Keratinocyte (primary cell): ENCODE results near the gene LRRC17. TPM values are rescaled to one million over a fixed set of nuclear protein-coding genes. Genes with fewer than 3 reads are reported as not detected.

Experiments
- DNase-seq: peaks from one replicate; pipeline ENCODE4 v3.0.0-alpha.2; 2011; ENCODE audit warnings: low read depth, missing footprints, low spot score
- FAIRE-seq: peaks from 2 replicates; lab custom pipeline; 2011; peaks lifted over from hg19 to GRCh38; lab: Jason Lieb, UNC
- H2AFZ ChIP-seq: 2 replicates; pipeline ENCODE4 v1.6.0; 2012; ENCODE audit warnings: low read length, control low read depth, inconsistent platforms; ENCODE audit not compliant: control insufficient read depth
- H3K27ac ChIP-seq: 2 replicates; pipeline ENCODE4 v1.5.1; 2011; ENCODE audit warnings: low read length; ENCODE audit not compliant: control insufficient read depth, insufficient read depth
- H3K27me3 ChIP-seq: 3 replicates; pipeline ENCODE4 v1.6.0; 2011; ENCODE audit warnings: low read length; ENCODE audit not compliant: control insufficient read depth, insufficient read depth; ENCODE audit errors: extremely low read depth
- H3K36me3 ChIP-seq, 2 experiments: 2 replicates in 1 of 2; 3 replicates in 1 of 2; pipeline ENCODE4 v1.5.1; 2011; ENCODE audit warnings: low read length in 2 of 2, mild to moderate bottlenecking in 1 of 2; ENCODE audit not compliant: control insufficient read depth in 2 of 2, insufficient read depth in 2 of 2; ENCODE audit errors: extremely low read depth in 1 of 2
- H3K4me1 ChIP-seq: 3 replicates; pipeline ENCODE4 v1.5.1; 2011; ENCODE audit warnings: low read length; ENCODE audit not compliant: control insufficient read depth, insufficient read depth; ENCODE audit errors: extremely low read depth
- H3K4me2 ChIP-seq: 3 replicates; pipeline ENCODE4 v1.6.0; 2011; ENCODE audit warnings: low read depth, low read length; ENCODE audit not compliant: control insufficient read depth, insufficient read depth; ENCODE audit errors: extremely low read depth
- H3K4me3 ChIP-seq, 3 experiments: fragments of 200-600 bp in 1 of 3; sonication (generic) in 1 of 3; 2 replicates in 2 of 3; 3 replicates in 1 of 3; pipeline ENCODE4 v1.5.1; 2011 to 2016; ENCODE audit warnings: low read length in 3 of 3, mild to moderate bottlenecking in 3 of 3, control low read depth in 2 of 3, inconsistent platforms in 1 of 3, low read depth in 1 of 3, mixed read lengths in 1 of 3, mixed run types in 1 of 3, moderate library complexity in 1 of 3; ENCODE audit not compliant: control insufficient read depth in 2 of 3, insufficient read depth in 2 of 3; ENCODE audit errors: extremely low read depth in 1 of 3
- H3K79me2 ChIP-seq: 2 replicates; pipeline ENCODE4 v1.6.0; 2012; ENCODE audit warnings: low read length; ENCODE audit not compliant: control insufficient read depth, insufficient read depth
- H3K9ac ChIP-seq: 3 replicates; pipeline ENCODE4 v1.6.0; 2011; ENCODE audit warnings: low read length; ENCODE audit not compliant: control insufficient read depth, insufficient read depth; ENCODE audit errors: extremely low read depth
- H3K9me1 ChIP-seq: 3 replicates; pipeline ENCODE4 v1.6.0; 2011; ENCODE audit warnings: low read length; ENCODE audit not compliant: control insufficient read depth, insufficient read depth; ENCODE audit errors: extremely low read depth
- H3K9me3 ChIP-seq: 2 replicates; pipeline ENCODE4 v1.5.1; 2012; ENCODE audit warnings: low read depth, low read length; ENCODE audit not compliant: control insufficient read depth
- H4K20me1 ChIP-seq: 3 replicates; pipeline ENCODE4 v1.6.0; 2011; ENCODE audit warnings: low read length; ENCODE audit not compliant: control insufficient read depth, insufficient read depth; ENCODE audit errors: extremely low read depth
- CTCF ChIP-seq, 3 experiments: IDR thresholded peaks in 1 of 3; conservative IDR thresholded peaks in 1 of 3; optimal IDR thresholded peaks in 1 of 3; 2 replicates in 2 of 3; 3 replicates in 1 of 3; pipeline versions ENCODE3 to v1.5.1; 2011; ENCODE audit warnings: low read length in 3 of 3, mild to moderate bottlenecking in 3 of 3, moderate library complexity in 2 of 3, control low read depth in 1 of 3, inconsistent platforms in 1 of 3; ENCODE audit not compliant: insufficient read depth in 2 of 3; ENCODE audit errors: extremely low read depth in 1 of 3
- EZH2 ChIP-seq: IDR thresholded peaks from one replicate; pipeline ENCODE4 v1.6.1; 2012; ENCODE audit warnings: inconsistent platforms, mild to moderate bottlenecking, low read length, moderate library complexity
- dilution Hi-C: fragments of 300-500 bp; cut with MboI; formaldehyde crosslinking; loops from one replicate; pipeline ENCODE4 v1.7.0; 2020; ENCODE audit warnings: low sequenced_read_pairs; ENCODE audit not compliant: extremely low pct_ligation_motif_present
- polyA plus RNA-seq, 5 experiments: library from polyadenylated mRNA; depleted of rRNA in 3 of 5; stranded (reverse) in 3 of 5; stranded (forward) in 1 of 5; unstranded in 1 of 5; fragments of >200 nt; gene quantifications; 1 replicate in 1 of 5; 2 replicates in 3 of 5; 3 replicates in 1 of 5; pipeline versions ENCODE4 v1.2.1 to v1.2.3, GENCODE V29; 2011 to 2012; ENCODE audit warnings: missing spikeins in 2 of 5, low read depth in 1 of 5, low replicate concordance in 1 of 5

LRRC17 gene
- polyA plus RNA-seq, 1 donor (not counting 4 experiments of a cell fraction or from before 2014, with no cell fraction given), result 0.20 TPM

- Histone ChIP-seq H3K9ac (no peak overlapping the region), H4K20me1 (no peaks in the 10 kb centered on the region), H3K4me1 (peaks cover 9% of the 10 kb centered on the region), H2AFZ (no peak overlapping the region), H3K79me2 (no peaks in the 10 kb centered on the region), H3K27ac (no peak overlapping the region), H3K4me3 (no peak overlapping the region), H3K9me1 (no peaks in the 10 kb centered on the region), H3K36me3 (no peaks in the 10 kb centered on the region), H3K9me3 (no peaks in the 10 kb centered on the region), H3K27me3 (no peaks in the 10 kb centered on the region), H3K4me2 (no peak overlapping the region)
- TF ChIP-seq EZH2, result no peak
- TF ChIP-seq CTCF (optimal IDR thresholded peaks at IDR 0.05 in 1 of 3, IDR thresholded peaks at IDR 0.05 in 1 of 3, conservative IDR thresholded peaks at IDR 0.05 in 1 of 3; ENCODE audit: extremely low read depth in 1 of 3, insufficient read depth in 2 of 3, low read length in 3 of 3), result no peak
- no peak for DNase-seq
- FAIRE-seq, result no peak
- dilution Hi-C loops, result no loop called here
These were observed 4.1 kb downstream of the LRRC17 start for GRCh38 chr7:102916881-102917280.

GRCh38 chr7:102917436-102918353 is 4.9 kb downstream of the LRRC17 start:
- no peaks in the 10 kb centered on the region for H4K20me1 ChIP-seq
- peaks cover 9% of the 10 kb centered on the region for H3K4me1 ChIP-seq
- no peaks in the 10 kb centered on the region for H3K9me1 ChIP-seq
- no peak overlapping the region for H3K27ac ChIP-seq
- H3K9me3 ChIP-seq, result no peaks in the 10 kb centered on the region
- no peak overlapping the region for H3K9ac ChIP-seq
- dilution Hi-C loops, result no loop called here
- DNase-seq, result no peak
- TF ChIP-seq EZH2 (no peak), CTCF (optimal IDR thresholded peaks at IDR 0.05 in 1 of 3, IDR thresholded peaks at IDR 0.05 in 1 of 3, conservative IDR thresholded peaks at IDR 0.05 in 1 of 3; ENCODE audit: extremely low read depth in 1 of 3, insufficient read depth in 2 of 3, low read length in 3 of 3) (peak in 1 of 3 experiments; percentile 43)
- no peaks in the 10 kb centered on the region for H3K27me3 ChIP-seq
- H2AFZ ChIP-seq, result no peak overlapping the region
- H3K36me3 ChIP-seq, result no peaks in the 10 kb centered on the region
- no peaks in the 10 kb centered on the region for H3K79me2 ChIP-seq
- H3K4me2 ChIP-seq, result no peak overlapping the region
- FAIRE-seq, result no peak
- H3K4me3 ChIP-seq, result no peak overlapping the region
